Mesothelial cell of epicardium (in vitro differentiated cells): ENCODE measurements around the gene HTR6. TPM values are rescaled to one million over a fixed set of nuclear protein-coding genes. Genes with fewer than 3 reads are reported as not detected.

Experiments used
- DNase-seq, 2 experiments: peaks; one replicate each; pipeline ENCODE4 v3.0.0; 2021; ENCODE audit warnings: low spot score in 2 of 2; ENCODE audit not compliant: unreplicated experiment in 2 of 2
- H3K27ac Mint-ChIP-seq: 2 replicates; pipeline ENCODE4 v1.8.0; 2021; ENCODE audit warnings: mixed read lengths
- H3K27me3 Mint-ChIP-seq: 2 replicates; pipeline ENCODE4 v1.8.0; 2021; ENCODE audit warnings: low read depth, mixed read lengths
- H3K36me3 Mint-ChIP-seq: 2 replicates; pipeline ENCODE4 v1.8.0; 2021; ENCODE audit warnings: mixed read lengths
- H3K4me1 Mint-ChIP-seq: 2 replicates; pipeline ENCODE4 v1.8.0; 2021; ENCODE audit warnings: mixed read lengths
- H3K4me3 Mint-ChIP-seq: 2 replicates; pipeline ENCODE4 v1.8.0; 2021; ENCODE audit warnings: mild to moderate bottlenecking, moderate library complexity, mixed read lengths
- H3K9me3 Mint-ChIP-seq: 2 replicates; pipeline ENCODE4 v1.8.0; 2021; ENCODE audit warnings: mixed read lengths
- total RNA-seq: library from RNA; stranded (reverse); gene quantifications from 3 replicates; pipeline ENCODE4 v1.2.1, GENCODE V29; 2021
- TF ChIP-seq, protein P1 (sequence below): fragments of 200-600 bp; sonication (generic); IDR thresholded peaks from one replicate; pipeline ENCODE4 v1.5.0; 2021; ENCODE audit warnings: antibody characterized with exemption; ENCODE audit not compliant: unreplicated experiment

Gene HTR6
- total RNA-seq, 1 donor from 2014 or later: 0.11 TPM

DNA sequence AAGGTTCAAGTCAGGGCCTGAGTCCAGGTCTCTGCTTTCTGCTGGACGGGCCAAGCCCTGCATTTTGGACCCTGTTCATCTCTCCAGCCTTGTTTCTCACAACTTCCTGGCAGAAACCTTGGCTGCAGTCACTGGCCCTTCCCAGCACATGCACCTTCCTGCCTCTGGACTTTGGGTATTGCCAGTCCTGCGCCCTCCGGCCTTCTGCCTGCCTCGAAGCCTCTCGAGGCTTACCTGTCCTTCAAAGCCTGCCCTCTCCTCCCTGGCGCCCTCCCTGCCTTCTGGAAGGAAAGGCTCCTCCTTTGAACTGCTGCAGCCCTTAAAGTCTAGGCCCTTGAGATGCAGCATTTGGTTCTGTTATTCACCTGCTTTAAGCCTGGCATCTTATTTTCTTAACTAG lies 52.8 kb downstream of the HTR6 start:
- TF ChIP-seq, protein P1, sequence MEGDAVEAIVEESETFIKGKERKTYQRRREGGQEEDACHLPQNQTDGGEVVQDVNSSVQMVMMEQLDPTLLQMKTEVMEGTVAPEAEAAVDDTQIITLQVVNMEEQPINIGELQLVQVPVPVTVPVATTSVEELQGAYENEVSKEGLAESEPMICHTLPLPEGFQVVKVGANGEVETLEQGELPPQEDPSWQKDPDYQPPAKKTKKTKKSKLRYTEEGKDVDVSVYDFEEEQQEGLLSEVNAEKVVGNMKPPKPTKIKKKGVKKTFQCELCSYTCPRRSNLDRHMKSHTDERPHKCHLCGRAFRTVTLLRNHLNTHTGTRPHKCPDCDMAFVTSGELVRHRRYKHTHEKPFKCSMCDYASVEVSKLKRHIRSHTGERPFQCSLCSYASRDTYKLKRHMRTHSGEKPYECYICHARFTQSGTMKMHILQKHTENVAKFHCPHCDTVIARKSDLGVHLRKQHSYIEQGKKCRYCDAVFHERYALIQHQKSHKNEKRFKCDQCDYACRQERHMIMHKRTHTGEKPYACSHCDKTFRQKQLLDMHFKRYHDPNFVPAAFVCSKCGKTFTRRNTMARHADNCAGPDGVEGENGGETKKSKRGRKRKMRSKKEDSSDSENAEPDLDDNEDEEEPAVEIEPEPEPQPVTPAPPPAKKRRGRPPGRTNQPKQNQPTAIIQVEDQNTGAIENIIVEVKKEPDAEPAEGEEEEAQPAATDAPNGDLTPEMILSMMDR: no peak
- Mint-ChIP-seq H3K9me3 (no peaks in the 10 kb centered on the region), H3K4me1 (peaks cover 13% of the 10 kb centered on the region), H3K4me3 (no peak overlapping the region), H3K27me3 (no peaks in the 10 kb centered on the region), H3K27ac (no peak overlapping the region), H3K36me3 (no peaks in the 10 kb centered on the region)
- DNase-seq: no peak

DNA sequence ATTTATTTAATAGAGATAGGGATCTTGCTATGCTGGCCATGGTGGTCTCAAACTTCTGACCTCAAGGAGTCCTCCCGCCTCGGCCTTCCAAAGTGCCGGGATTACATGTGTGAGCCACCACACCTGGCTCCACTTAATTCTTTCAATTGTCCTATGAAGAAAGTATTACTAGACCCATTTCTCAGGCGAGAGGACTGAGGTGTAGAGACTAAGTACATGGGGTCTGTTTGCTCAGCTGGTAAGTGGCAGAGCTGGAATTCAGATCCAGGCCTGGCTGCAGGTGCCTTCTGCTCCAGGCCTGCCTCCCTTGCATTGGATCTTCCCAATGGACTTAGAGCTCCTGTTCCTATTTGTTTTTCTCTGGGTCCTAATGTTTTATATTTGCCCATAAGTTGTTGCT lies 55.5 kb downstream of the HTR6 start:
- Mint-ChIP-seq H3K27me3 (no peaks in the 10 kb centered on the region), H3K9me3 (no peaks in the 10 kb centered on the region), H3K4me3 (no peak overlapping the region), H3K36me3 (no peaks in the 10 kb centered on the region), H3K4me1 (peaks cover 13% of the 10 kb centered on the region), H3K27ac (peak overlapping the region; percentile 68)
- TF ChIP-seq, protein P1: no peak
- no peak for DNase-seq

DNA sequence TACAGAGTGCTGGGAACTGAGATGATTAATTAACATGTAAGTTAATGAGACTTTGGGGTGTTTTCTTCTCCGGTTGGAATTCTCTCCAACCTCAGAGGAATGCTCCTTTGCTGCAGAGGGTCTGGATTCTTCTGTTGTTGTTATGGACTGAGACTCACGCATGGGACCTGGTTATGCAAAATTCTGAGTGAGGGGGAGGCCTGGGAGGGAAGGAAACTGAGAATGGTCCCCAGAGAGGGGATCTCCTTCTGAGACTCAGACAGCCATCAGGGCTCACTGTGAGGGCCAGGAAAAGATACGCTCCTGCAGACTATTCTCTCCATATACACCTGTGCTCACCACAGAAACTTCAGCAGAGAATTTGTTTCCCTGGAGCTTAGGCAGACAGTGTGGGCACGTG lies 56.3 kb downstream of the HTR6 start:
- TF ChIP-seq, protein P1: no peak
- Mint-ChIP-seq H3K9me3 (no peaks in the 10 kb centered on the region), H3K27me3 (no peaks in the 10 kb centered on the region), H3K4me3 (no peak overlapping the region), H3K36me3 (peaks cover 1% of the 10 kb centered on the region), H3K4me1 (peaks cover 10% of the 10 kb centered on the region), H3K27ac (peak overlapping the region; percentile 68)
- DNase-seq: no peak

DNA sequence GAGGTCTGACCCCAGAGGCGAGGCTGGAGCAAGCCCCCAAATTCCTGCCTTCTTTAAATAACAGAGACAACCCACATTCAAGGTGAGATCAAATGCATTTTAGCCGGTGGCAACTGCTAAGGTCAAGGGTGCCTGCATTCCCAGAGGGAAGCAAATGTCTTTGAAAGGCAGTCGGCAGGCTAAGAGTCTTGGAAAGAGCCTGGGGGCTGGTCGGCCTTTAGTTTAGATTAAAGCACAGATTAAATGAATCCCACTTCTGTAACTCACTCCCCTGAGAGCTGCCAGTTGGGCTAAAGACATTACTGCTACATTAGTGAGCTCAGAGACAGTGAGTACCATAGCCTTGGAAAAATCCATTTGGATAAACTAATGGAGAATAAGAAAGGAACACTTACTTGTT lies 59.2 kb downstream of the HTR6 start:
- Mint-ChIP-seq H3K27ac (no peak overlapping the region), H3K9me3 (no peaks in the 10 kb centered on the region), H3K36me3 (peaks cover 7% of the 10 kb centered on the region), H3K4me1 (peaks cover 10% of the 10 kb centered on the region), H3K4me3 (no peak overlapping the region), H3K27me3 (no peaks in the 10 kb centered on the region)
- TF ChIP-seq, protein P1: no peak
- DNase-seq: no peak

DNA sequence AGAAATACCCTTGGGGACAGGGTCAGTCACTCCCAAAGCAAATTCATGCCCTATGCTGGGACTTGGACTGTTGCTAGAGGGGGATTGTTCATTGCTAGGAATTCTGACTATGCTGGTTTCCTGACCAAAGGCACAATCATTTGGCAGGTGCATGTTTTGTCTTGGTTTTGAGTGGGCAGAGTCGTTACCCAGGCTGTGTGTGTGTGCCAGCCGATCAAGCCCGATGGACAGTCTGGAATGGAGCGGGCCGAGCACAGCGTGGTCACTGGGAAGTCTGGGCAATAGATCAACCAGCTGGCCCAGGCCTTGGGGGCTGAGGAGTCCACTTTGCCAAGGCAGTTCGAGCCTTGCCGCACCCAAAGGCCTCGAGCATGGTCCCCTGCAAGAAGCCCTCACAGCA lies 60.9 kb downstream of the HTR6 start:
- Mint-ChIP-seq H3K36me3 (peaks cover 17% of the 10 kb centered on the region), H3K4me3 (no peak overlapping the region), H3K27me3 (no peaks in the 10 kb centered on the region), H3K27ac (no peak overlapping the region), H3K9me3 (no peaks in the 10 kb centered on the region), H3K4me1 (peaks cover 7% of the 10 kb centered on the region)
- TF ChIP-seq, protein P1: no peak
- DNase-seq: no peak
